ENCODE results near the gene PLIN4.

DNA sequence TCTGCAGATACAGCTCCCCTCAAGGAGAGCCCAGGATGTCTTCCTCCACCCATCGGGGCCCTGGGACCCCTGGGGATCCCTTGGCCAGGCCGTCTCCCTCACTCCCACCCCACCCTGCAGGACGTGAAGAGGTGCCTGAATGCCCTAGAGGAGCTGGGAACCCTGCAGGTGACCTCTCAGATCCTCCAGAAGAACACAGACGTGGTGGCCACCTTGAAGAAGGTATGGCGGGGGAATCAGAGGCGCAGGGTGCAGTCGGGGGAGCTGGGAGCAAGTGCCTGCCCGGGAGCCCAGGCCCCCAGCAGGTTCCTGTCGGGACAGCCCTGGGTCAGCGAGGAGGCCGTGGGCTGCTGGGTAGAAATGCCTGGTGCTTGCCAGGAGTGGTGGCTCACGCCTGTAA lies 19.6 kb downstream of the PLIN4 start:
- TF ChIP-seq, protein P1, sequence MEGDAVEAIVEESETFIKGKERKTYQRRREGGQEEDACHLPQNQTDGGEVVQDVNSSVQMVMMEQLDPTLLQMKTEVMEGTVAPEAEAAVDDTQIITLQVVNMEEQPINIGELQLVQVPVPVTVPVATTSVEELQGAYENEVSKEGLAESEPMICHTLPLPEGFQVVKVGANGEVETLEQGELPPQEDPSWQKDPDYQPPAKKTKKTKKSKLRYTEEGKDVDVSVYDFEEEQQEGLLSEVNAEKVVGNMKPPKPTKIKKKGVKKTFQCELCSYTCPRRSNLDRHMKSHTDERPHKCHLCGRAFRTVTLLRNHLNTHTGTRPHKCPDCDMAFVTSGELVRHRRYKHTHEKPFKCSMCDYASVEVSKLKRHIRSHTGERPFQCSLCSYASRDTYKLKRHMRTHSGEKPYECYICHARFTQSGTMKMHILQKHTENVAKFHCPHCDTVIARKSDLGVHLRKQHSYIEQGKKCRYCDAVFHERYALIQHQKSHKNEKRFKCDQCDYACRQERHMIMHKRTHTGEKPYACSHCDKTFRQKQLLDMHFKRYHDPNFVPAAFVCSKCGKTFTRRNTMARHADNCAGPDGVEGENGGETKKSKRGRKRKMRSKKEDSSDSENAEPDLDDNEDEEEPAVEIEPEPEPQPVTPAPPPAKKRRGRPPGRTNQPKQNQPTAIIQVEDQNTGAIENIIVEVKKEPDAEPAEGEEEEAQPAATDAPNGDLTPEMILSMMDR (conservative IDR thresholded peaks at IDR 0.05; ENCODE audit: low read length), result no peak
- TF ChIP-seq EZH2phosphoT487 (IDR thresholded peaks at IDR 0.05; ENCODE audit: borderline replicate concordance, low read depth, low read length), result no peak
